GM12865 (cell line): Measurements from ENCODE around the gene FLYWCH1.
A peak's percentile ranks its signal among the peaks of the same experiment; 100 is the strongest.

Experiments used
- DNase-seq: peaks from one replicate; pipeline ENCODE4 v3.0.0; 2010; ENCODE audit warnings: low read depth
- H3K4me3 ChIP-seq: 2 replicates; pipeline ENCODE4 v1.5.1; 2011; ENCODE audit warnings: mild to moderate bottlenecking, low read depth, low read length, control low read depth
- CTCF ChIP-seq: IDR thresholded peaks from 2 replicates; pipeline ENCODE4 v1.5.1; 2011; ENCODE audit warnings: low read length, control low read depth, low read depth, inconsistent platforms; ENCODE audit not compliant: insufficient read depth; ENCODE audit errors: missing control alignments

FLYWCH1 gene

DNA sequence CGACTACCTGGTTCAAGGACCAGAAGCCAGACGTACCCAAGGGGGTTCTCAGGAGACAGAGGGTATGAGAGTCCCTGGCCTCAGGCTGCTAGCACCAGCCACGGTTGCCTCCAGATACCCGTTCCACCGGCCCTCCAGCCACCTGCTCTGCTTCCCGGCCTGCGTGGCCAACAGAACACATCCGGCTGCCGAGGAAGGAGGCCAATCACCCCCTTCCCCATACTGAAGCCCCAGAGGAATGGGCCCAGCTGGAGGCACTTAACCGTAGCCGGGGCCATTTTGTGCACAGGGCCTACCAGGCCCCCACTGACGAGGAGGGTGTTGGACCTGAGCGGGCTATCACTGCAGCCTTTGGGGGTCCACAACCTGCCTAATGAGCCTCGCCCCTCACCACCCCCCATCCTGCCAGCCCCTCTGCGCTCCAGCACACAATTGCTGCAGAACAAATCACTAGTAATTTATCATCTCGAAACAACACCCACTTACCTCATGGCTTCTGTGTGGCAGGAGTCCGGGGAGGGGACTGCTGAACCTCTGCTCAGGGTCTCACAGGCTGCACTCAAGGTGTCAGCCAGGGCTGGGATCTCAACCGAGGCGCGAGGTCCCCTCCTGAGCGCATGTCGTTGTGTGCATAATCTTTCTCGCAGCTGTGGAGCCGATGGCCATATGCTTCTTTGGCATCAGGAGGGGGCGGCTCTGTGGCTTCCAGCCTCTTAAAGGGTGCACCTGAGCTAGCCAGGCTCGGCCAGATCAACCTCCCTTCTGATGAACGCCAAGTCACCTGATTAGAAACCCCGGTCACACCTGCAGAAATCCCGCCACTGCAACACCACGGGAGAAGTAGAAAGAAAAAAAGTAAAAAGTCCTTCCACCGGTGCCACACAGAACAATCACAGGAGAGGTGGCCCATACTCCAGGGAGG is 42.2 kb downstream of the FLYWCH1 start:
- DNase-seq = no peak
- no peak overlapping the region for H3K4me3 ChIP-seq
- TF ChIP-seq CTCF = no peak

DNA sequence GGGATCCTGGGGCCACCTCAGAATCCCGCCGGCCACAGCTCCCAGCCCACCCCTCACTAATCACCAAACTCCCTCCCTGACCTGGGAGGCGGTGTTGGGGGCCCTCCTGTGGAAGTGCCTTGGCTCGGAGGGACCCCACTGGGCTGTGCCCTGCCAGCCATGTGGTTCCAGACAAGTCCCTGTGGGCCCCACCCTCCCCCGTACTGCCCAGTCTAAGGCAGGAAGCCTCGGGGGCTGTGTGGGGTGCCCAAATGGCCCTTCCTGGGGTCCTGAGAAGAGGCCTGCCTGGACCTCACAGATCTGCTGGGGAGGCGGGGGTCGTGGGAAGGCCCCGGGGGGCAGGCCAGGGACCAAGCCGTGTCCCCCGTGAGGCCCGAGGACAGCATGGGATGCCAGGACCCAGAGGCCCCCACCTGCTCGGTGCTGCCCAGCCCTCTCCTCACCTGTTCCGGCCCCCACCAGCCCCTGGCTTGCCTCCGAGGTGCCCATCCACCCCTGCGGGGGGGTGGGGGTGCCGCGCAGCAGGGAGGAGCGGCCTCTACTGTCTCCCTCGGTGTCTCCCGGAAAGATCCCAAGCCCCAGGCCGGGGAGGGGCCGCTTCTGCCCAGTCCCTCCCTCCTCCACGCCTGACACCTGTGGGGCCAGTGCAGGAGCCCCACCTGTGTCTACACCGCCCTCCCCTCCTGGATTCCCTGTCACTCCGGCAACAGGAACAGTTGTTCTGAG is 43.1 kb downstream of the FLYWCH1 start:
- no peak overlapping the region for H3K4me3 ChIP-seq
- TF ChIP-seq CTCF = no peak
- no peak for DNase-seq

DNA sequence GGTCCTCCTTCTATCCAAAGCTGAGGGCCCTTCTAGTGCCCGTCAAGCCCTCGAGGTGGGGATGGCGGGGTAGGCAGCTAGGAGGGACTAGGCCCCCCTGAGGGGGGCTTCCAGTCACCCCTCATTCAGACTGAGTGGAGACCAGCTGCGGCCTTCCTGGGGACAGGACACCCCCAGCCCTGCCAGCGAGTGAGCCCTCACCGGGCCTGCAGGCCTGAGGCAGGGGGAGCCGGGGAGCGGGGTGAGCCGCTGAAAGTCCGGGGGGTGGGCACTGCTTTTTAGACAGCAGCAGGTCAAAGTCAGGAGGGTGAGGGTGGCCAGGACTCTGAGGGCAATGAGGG is 43.7 kb downstream of the FLYWCH1 start:
- no peak for TF ChIP-seq CTCF
- H3K4me3 ChIP-seq = no peak overlapping the region
- no peak for DNase-seq

DNA sequence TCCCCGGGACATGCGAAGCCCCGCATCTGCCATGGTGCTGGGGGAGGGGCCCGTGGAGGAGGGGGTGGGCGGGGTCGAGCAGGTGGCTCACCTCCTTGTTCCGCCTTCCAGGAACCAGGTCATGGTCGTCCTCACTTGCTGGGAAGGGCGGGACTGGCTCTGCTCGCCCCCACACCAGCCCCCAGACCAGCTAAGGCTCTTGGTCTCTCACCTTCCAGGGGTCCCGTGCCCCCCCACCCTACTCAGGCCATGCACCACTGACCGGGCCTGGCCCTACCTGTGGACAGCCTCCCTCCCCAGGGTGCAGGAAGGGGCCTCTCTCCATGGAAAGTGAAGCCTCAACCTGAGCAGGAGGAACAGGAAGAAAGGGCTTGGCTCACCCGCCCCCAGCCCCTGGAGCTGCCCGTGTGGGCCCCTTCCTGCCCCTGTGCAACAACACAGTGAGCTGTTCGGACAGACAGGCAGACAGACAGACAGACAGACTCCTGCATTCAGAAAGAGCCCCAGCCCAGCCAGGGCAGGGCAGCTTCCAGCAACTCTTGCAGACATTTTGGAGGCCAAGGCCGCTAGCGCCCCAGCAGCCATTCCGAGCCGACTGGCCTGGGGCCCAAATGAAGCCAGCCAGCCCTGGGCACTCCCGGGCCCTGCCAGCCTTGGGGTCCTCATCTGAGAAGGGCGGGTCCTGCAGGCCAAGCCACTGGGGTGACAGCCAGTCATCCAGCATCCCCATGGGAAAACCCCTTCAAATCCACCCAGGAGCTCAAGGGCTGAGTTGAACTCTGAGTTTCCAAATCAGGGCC is 44.2 kb downstream of the FLYWCH1 start:
- H3K4me3 ChIP-seq = no peak overlapping the region
- TF ChIP-seq CTCF = no peak
- DNase-seq = no peak

DNA sequence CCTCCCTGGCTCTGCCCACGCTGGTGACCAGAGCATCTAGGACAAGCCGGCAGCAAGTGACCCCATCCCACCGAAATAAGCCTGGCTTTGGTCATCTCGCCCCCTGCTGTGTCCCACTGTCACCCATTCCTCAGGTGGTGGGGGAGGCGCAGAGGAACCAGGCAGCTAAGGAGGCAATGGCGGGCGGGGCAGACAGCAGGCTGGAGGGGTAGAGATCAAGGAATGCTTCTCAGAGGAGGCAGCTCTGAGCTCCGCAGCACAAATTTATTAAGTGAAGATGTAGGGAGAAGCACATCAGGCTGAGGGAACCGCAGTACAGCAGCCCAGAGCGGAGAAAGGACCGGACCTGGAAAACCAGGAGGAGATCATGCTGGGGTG is 44.8 kb downstream of the FLYWCH1 start:
- no peak for TF ChIP-seq CTCF
- no peak for DNase-seq
- H3K4me3 ChIP-seq = no peak overlapping the region

DNA sequence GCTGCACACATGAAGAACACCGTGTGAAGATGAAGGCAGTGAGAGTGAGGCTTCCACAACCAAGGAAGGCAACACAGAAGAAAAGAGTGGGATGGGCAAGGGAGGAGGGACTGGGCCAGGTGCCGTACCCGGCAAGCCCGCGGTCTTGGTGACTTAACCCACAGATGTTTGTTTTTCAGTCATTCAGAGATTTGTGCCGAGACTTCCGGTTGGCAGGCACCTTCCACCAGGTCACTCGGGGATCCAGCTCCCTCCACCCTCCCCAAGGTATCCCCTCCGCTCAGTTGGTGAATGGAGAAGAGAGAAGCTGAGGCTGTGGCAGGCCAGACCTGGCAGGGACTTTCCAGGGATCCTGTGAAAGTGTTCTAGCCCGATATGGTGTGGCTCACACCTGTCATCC is 47.5 kb downstream of the FLYWCH1 start:
- TF ChIP-seq CTCF = no peak
- H3K4me3 ChIP-seq = no peak overlapping the region
- peak; percentile 64 for DNase-seq
